Osteocyte (in vitro differentiated cells): ENCODE measurements around the gene CA11. TPM values are rescaled to one million over a fixed set of nuclear protein-coding genes. Genes with fewer than 3 reads are reported as not detected.
"Not testable (repeated sequence)": the region's sequence is repeated elsewhere in the genome, so short reads cannot be mapped to it uniquely, and the experiment has no call there.

Source experiments
- DNase-seq: peaks from one replicate; pipeline ENCODE4 v3.0.0; 2021; ENCODE audit warnings: mixed read lengths; ENCODE audit not compliant: unreplicated experiment; ENCODE audit errors: extremely low spot score
- H3K27ac Mint-ChIP-seq: one replicate; pipeline ENCODE4 v1.8.0; 2021; ENCODE audit warnings: mild to moderate bottlenecking, mixed read lengths; ENCODE audit not compliant: unreplicated experiment
- H3K27me3 Mint-ChIP-seq: one replicate; pipeline ENCODE4 v1.8.0; 2021; ENCODE audit warnings: mixed read lengths; ENCODE audit not compliant: unreplicated experiment
- H3K36me3 Mint-ChIP-seq: one replicate; pipeline ENCODE4 v1.8.0; 2021; ENCODE audit warnings: mixed read lengths; ENCODE audit not compliant: unreplicated experiment
- H3K4me1 Mint-ChIP-seq: one replicate; pipeline ENCODE4 v1.8.0; 2021; ENCODE audit warnings: mixed read lengths; ENCODE audit not compliant: unreplicated experiment
- H3K4me3 Mint-ChIP-seq: one replicate; pipeline ENCODE4 v1.8.0; 2021; ENCODE audit warnings: mild to moderate bottlenecking, moderate library complexity, mixed read lengths; ENCODE audit not compliant: unreplicated experiment
- H3K9me3 Mint-ChIP-seq: one replicate; pipeline ENCODE4 v1.8.0; 2021; ENCODE audit warnings: mixed read lengths; ENCODE audit not compliant: unreplicated experiment
- total RNA-seq: library from RNA; stranded (reverse); gene quantifications from 2 replicates; pipeline ENCODE4 v1.2.1, GENCODE V29; 2021
- TF ChIP-seq, protein P1 (sequence below): fragments of 200-600 bp; sonication (generic); IDR thresholded peaks from 2 replicates; pipeline ENCODE4 v1.5.0; 2021; ENCODE audit warnings: antibody characterized with exemption, mild to moderate bottlenecking, moderate library complexity

Gene CA11
- total RNA-seq, 1 donor from 2014 or later = 40.7 TPM

DNA sequence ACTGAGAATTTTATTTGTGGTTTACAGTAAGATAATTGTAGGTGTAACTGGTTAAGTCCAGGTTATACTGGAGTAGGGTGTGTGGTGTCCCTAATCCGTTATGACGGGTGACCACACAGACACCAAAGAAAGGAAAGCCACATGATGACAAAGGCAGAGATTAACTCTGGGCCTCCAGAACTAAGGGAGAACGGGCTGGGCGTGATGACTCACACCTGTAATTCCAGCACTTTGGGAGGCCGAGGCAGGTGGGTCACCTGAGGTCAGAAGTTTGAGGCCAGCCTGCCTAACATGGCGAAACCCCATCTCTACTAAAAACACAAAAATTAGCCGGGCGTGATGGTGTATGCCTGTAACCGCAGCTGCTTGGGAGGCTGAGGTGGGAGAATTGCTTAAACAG is 39.6 kb upstream of the CA11 start:
- H3K4me1 Mint-ChIP-seq = no peaks in the 10 kb centered on the region
- TF ChIP-seq, protein P1, sequence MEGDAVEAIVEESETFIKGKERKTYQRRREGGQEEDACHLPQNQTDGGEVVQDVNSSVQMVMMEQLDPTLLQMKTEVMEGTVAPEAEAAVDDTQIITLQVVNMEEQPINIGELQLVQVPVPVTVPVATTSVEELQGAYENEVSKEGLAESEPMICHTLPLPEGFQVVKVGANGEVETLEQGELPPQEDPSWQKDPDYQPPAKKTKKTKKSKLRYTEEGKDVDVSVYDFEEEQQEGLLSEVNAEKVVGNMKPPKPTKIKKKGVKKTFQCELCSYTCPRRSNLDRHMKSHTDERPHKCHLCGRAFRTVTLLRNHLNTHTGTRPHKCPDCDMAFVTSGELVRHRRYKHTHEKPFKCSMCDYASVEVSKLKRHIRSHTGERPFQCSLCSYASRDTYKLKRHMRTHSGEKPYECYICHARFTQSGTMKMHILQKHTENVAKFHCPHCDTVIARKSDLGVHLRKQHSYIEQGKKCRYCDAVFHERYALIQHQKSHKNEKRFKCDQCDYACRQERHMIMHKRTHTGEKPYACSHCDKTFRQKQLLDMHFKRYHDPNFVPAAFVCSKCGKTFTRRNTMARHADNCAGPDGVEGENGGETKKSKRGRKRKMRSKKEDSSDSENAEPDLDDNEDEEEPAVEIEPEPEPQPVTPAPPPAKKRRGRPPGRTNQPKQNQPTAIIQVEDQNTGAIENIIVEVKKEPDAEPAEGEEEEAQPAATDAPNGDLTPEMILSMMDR = no peak
- no peaks in the 10 kb centered on the region for H3K9me3 Mint-ChIP-seq
- H3K27me3 Mint-ChIP-seq = no peaks in the 10 kb centered on the region
- no peak overlapping the region for H3K27ac Mint-ChIP-seq
- H3K36me3 Mint-ChIP-seq = no peaks in the 10 kb centered on the region
- DNase-seq = no peak
- no peak overlapping the region for H3K4me3 Mint-ChIP-seq

DNA sequence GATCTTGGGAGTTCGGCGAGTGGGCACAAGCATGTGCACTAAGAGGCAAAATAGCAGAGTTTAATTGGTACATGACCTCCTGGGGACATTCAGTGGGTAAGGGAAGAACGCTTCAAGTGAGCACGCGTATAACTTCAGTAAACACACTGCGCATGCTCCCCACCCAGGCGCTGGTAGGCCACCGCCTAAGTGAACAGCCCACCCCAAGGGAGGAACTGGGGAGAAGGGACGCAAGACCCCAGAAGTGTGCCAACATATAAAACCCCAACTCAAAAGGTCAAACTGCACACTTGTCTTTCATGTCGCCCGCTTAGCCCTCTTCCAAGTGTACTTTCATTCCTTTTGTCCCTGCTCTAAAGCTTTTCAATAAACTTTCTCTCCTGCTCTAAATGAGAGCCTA is 37.4 kb upstream of the CA11 start:
- TF ChIP-seq, protein P1 = no peak
- no peaks in the 10 kb centered on the region for H3K4me1 Mint-ChIP-seq
- H3K36me3 Mint-ChIP-seq = no peaks in the 10 kb centered on the region
- no peak overlapping the region for H3K4me3 Mint-ChIP-seq
- no peaks in the 10 kb centered on the region for H3K9me3 Mint-ChIP-seq
- DNase-seq = no peak
- no peak overlapping the region for H3K27ac Mint-ChIP-seq
- no peaks in the 10 kb centered on the region for H3K27me3 Mint-ChIP-seq

DNA sequence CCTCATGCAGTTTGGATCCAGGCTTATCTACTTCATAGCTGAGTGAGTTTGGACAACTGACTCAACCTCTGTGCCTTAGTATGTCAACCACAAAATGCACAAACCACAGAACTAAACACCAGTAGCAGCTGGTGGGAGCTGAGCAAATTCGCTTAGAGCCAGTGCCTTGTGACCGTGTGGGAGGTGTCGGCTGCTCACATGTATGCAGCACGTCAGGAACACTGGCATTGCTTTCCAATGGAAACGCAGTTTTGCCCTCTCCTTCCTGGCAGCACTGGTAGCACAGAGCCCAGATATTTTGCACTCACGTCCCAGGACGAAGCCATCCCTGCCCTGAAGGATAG is 35.1 kb upstream of the CA11 start:
- TF ChIP-seq, protein P1 = no peak
- H3K27me3 Mint-ChIP-seq = no peaks in the 10 kb centered on the region
- H3K9me3 Mint-ChIP-seq = no peaks in the 10 kb centered on the region
- no peaks in the 10 kb centered on the region for H3K4me1 Mint-ChIP-seq
- DNase-seq = no peak
- H3K4me3 Mint-ChIP-seq = no peak overlapping the region
- H3K27ac Mint-ChIP-seq = no peak overlapping the region
- no peaks in the 10 kb centered on the region for H3K36me3 Mint-ChIP-seq

DNA sequence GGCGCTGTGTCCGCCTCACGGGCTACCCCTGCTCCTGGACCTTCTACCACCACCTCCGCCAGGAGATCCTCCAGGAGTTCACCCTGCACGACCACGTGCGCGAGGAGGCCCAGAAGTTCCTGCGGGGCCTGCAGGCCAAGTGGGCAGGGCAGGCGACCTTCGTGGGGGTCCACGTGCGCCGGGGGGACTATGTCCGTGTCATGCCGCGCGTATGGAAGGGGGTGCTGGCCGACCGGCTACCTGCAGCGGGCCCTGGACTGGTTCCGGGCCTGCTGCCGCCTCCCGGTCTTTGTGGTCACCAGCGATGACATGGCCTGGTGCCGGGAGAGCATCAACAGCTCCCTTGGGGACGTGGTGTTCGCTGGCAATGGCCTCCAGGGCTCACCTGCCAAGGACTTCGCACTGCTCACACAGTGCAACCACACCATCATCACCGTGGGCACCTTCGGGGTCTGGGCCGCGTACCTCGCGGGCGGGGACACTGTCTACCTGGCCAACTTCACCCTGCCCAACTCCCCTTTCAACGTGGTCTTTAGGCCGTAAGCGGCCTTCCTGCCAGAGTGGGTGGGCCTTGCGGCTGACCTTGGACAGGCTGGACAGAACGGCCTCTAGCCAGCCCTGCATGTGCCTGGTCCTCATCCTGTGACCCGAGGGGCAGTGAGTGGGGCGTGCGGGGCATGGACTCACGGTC is 34.6 kb upstream of the CA11 start:
- DNase-seq = no peak
- H3K4me3 Mint-ChIP-seq = no peak overlapping the region
- TF ChIP-seq, protein P1 = no peak
- no peaks in the 10 kb centered on the region for H3K4me1 Mint-ChIP-seq
- H3K27me3 Mint-ChIP-seq = no peaks in the 10 kb centered on the region
- no peaks in the 10 kb centered on the region for H3K9me3 Mint-ChIP-seq
- no peaks in the 10 kb centered on the region for H3K36me3 Mint-ChIP-seq
- H3K27ac Mint-ChIP-seq = no peak overlapping the region

DNA sequence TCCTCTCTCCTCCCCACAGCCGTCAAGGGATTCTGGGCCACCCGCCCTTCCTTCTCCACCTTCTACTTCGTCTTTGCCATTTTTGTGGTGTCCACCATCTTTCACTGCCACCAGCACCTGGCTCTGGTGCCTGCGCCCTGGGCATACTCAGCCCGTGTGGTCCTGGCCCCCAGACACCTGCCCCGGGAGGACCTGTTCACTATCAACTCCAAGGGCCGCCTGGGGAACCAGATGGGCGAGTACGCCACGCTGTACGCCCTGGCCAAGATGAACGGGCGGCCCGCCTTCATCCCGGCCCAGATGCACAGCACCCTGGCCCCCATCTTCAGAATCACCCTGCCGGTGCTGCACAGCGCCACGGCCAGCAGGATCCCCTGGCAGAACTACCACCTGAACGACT is 34.0 kb upstream of the CA11 start:
- not testable (repeated sequence) for DNase-seq, H3K9me3 Mint-ChIP-seq, H3K36me3 Mint-ChIP-seq, H3K27me3 Mint-ChIP-seq, H3K27ac Mint-ChIP-seq, H3K4me1 Mint-ChIP-seq, H3K4me3 Mint-ChIP-seq

DNA sequence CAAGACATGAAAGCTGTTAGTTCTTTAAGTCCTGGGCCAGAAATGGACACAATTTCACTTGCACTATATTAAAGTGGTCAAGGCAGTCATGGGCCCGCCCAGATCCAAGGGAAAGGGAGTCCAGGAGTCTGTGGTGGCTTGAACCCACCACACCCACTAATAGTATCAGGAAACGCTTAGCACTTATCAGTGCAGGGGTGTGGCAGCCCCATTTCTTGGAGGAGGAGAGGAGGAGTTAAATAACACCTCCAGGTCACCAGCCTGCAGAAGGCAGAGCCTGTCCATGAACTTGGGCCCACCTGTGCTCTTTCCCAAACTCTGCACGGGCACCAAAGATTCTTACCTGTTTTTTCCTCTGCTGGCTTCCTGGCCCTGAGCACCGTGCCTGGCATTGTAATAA is 32.2 kb upstream of the CA11 start:
- Mint-ChIP-seq H3K36me3 (no peaks in the 10 kb centered on the region), H3K27ac (no peak overlapping the region), H3K27me3 (no peaks in the 10 kb centered on the region), H3K4me3 (no peak overlapping the region), H3K4me1 (peaks cover 3% of the 10 kb centered on the region), H3K9me3 (no peaks in the 10 kb centered on the region)
- no peak for DNase-seq
- TF ChIP-seq, protein P1 = no peak
